B cell (primary cell): ENCODE data around the gene KPNA6. TPM values are rescaled to one million over a fixed set of nuclear protein-coding genes. Genes with fewer than 3 reads are reported as not detected.
"Not testable (repeated sequence)": the region's sequence is repeated elsewhere in the genome, so short reads cannot be mapped to it uniquely, and the experiment has no call there.

Source experiments
- ATAC-seq: fragments of 200-7000 bp; cut with Tn5 transposase; one replicate; pipeline ENCODE4 v1.10.0; 2021; ENCODE audit warnings: low read depth, mild to moderate bottlenecking, moderate number of reproducible peaks, moderate library complexity
- CTCF ChIA-PET: fragments of 350-600 bp; sonication (Branson Sonifier 250); formaldehyde crosslinking; loops from one replicate; lab custom pipeline; 2021; ENCODE audit warnings: antibody characterized with exemption, inconsistent platforms; lab: Charles Lee
- POLR2A ChIA-PET: fragments of 350-600 bp; sonication (Branson Sonifier 250); formaldehyde crosslinking; loops from one replicate; lab custom pipeline; 2021; ENCODE audit warnings: antibody characterized with exemption; lab: Charles Lee
- DNase-seq: peaks from one replicate; pipeline ENCODE4 v3.0.0; 2013
- H2AFZ ChIP-seq: 2 replicates; pipeline ENCODE4 v1.6.1; 2012; ENCODE audit warnings: mild to moderate bottlenecking, low read depth, low read length; ENCODE audit not compliant: insufficient read depth, poor library complexity, severe bottlenecking
- H3K27ac ChIP-seq, 2 donors: 1 replicate in 1 of 2; 2 replicates in 1 of 2; pipeline ENCODE4 v1.5.1; 2012 to 2013; ENCODE audit warnings: low read length in 2 of 2, mild to moderate bottlenecking in 2 of 2, moderate library complexity in 1 of 2
- H3K27me3 ChIP-seq, 4 experiments: fragments of 200-600 bp in 1 of 4; sonication (generic) in 1 of 4; replicated peaks in 1 of 4; 1 replicate in 2 of 4; 2 replicates in 2 of 4; pipeline versions ENCODE4 v1.6.1 to v1.7.0; 2013 to 2016; ENCODE audit warnings: low read length in 3 of 4, mild to moderate bottlenecking in 2 of 4, mixed read lengths in 1 of 4, moderate library complexity in 1 of 4; ENCODE audit not compliant: insufficient read depth in 4 of 4, control insufficient read depth in 3 of 4; ENCODE audit errors: control extremely low read depth in 1 of 4
- H3K36me3 ChIP-seq, 2 experiments: replicated peaks in 1 of 2; 1 replicate in 1 of 2; 2 replicates in 1 of 2; pipeline versions ENCODE4 v1.6.1 to v1.7.1; 2013; ENCODE audit warnings: low read length in 1 of 2; ENCODE audit not compliant: insufficient read depth in 2 of 2, control insufficient read depth in 1 of 2; ENCODE audit errors: control extremely low read depth in 1 of 2, extremely low read depth in 1 of 2
- H3K4me1 ChIP-seq, 2 donors: fragments of 200-600 bp in 1 of 2; sonication (generic) in 1 of 2; 1 replicate in 1 of 2; 2 replicates in 1 of 2; pipeline versions ENCODE4 v1.5.1 to v1.6.1; 2013 to 2017; ENCODE audit warnings: low read length in 2 of 2; ENCODE audit not compliant: control insufficient read depth in 2 of 2, insufficient read depth in 2 of 2
- H3K4me2 ChIP-seq: replicated peaks from 2 replicates; pipeline ENCODE3; 2012; ENCODE audit warnings: mild to moderate bottlenecking, low read depth, low read length; ENCODE audit not compliant: poor library complexity, severe bottlenecking
- H3K4me3 ChIP-seq, 5 experiments: fragments of 200-600 bp in 1 of 5; sonication (generic) in 1 of 5; 1 replicate in 3 of 5; 2 replicates in 2 of 5; pipeline versions ENCODE4 v1.5.1 to v1.7.0; 2011 to 2016; ENCODE audit warnings: low read length in 4 of 5, mild to moderate bottlenecking in 4 of 5, low read depth in 2 of 5, control low read depth in 1 of 5, moderate library complexity in 1 of 5; ENCODE audit not compliant: insufficient read depth in 1 of 5; ENCODE audit errors: control extremely low read depth in 1 of 5, extremely low read depth in 1 of 5
- H3K79me2 ChIP-seq: fragments of 200-600 bp; sonication (generic); one replicate; pipeline ENCODE4 v1.6.0; 2016; ENCODE audit warnings: low read length; ENCODE audit not compliant: control insufficient read depth, insufficient read depth
- H3K9ac ChIP-seq: fragments of 200-600 bp; sonication (generic); 2 replicates; pipeline ENCODE4 v1.6.1; 2017; ENCODE audit warnings: mild to moderate bottlenecking, low read length, moderate library complexity
- H3K9me3 ChIP-seq, 3 donors: one replicate each; pipeline versions ENCODE4 v1.6.1 to v1.7.1; 2013; ENCODE audit warnings: low read length in 2 of 3; ENCODE audit not compliant: control insufficient read depth in 2 of 3, insufficient read depth in 1 of 3; ENCODE audit errors: control extremely low read depth in 1 of 3
- H4K20me1 ChIP-seq: 2 replicates; pipeline ENCODE4 v1.6.0; 2012; ENCODE audit warnings: mild to moderate bottlenecking, low read length; ENCODE audit not compliant: insufficient read depth, control insufficient read depth, poor library complexity, severe bottlenecking
- H3K27ac Mint-ChIP-seq: one replicate; pipeline ENCODE4 v1.8.0; 2021; ENCODE audit warnings: mixed read lengths
- H3K27me3 Mint-ChIP-seq: one replicate; pipeline ENCODE4 v1.8.0; 2021; ENCODE audit warnings: mixed read lengths
- H3K4me1 Mint-ChIP-seq: one replicate; pipeline ENCODE4 v1.8.0; 2021; ENCODE audit warnings: mixed read lengths
- H3K4me3 Mint-ChIP-seq: one replicate; pipeline ENCODE4 v1.8.0; 2021; ENCODE audit warnings: mixed read lengths
- H3K9me3 Mint-ChIP-seq: one replicate; pipeline ENCODE4 v1.8.0; 2022; ENCODE audit warnings: mixed read lengths; ENCODE audit not compliant: insufficient read depth
- CTCF ChIP-seq: fragments of 200-600 bp; IDR thresholded peaks from one replicate; pipeline ENCODE4 v1.8.0; 2022; ENCODE audit warnings: antibody characterized with exemption, mild to moderate bottlenecking
- EZH2 ChIP-seq: IDR thresholded peaks from 2 replicates; pipeline ENCODE4 v1.6.1; 2012; ENCODE audit warnings: borderline replicate concordance, low read depth, mild to moderate bottlenecking, moderate library complexity, low read length; ENCODE audit not compliant: insufficient read depth, poor library complexity, severe bottlenecking
- WGBS: methylation state at CpG from one replicate; pipeline ENCODE4 v1.1.5; 2013; ENCODE audit warnings: missing lambda C conversion rate; ENCODE audit not compliant: insufficient coverage; 5-methylcytosine and 5-hydroxymethylcytosine counted together
- intact Hi-C: fragments of 100-400 bp; cut with micrococcal nuclease; formaldehyde crosslinking; loops from one replicate; pipeline ENCODE4 v1.10.0; 2022
- polyA plus RNA-seq: library from polyadenylated mRNA; depleted of rRNA; stranded (reverse); fragments of >200 nt; gene quantifications from 2 replicates; pipeline ENCODE4 v1.2.3, GENCODE V29; 2012
- total RNA-seq, 2 donors: library from RNA; stranded (reverse); fragments of 120-200 nt in 1 of 2; gene quantifications; 1 replicate in 1 of 2; 2 replicates in 1 of 2; pipeline versions ENCODE4 v1.2.3 to v1.2.4, GENCODE V29; 2013 to 2022

The KPNA6 gene
- total and polyA plus RNA-seq, 2 donors (not counting 1 experiment from before 2014, with no cell fraction given): 14.0 to 49.9 TPM

GRCh38 chr1:32063261-32063681 is 44.6 kb upstream of the KPNA6 start:
- H3K4me1 ChIP-seq: peaks cover 8 to 11% of the 10 kb centered on the region in 2 donors
- no peaks in the 10 kb centered on the region for H3K9me3 Mint-ChIP-seq
- ChIA-PET POLR2A (no interaction called here), CTCF (interaction anchor here (0.6 to 2.8 kb wide), 20 partner anchors 9 to 398 kb away, joined by 3 to 15 read pairs (median 4); partner anchors contain the start of gene TMEM39B)
- H3K9me3 ChIP-seq: no peaks in the 10 kb centered on the region
- no peak overlapping the region for H3K27ac ChIP-seq
- TF ChIP-seq EZH2: no peak
- peak; percentile 70 for TF ChIP-seq CTCF
- DNase-seq: peak; percentile 56
- no peaks in the 10 kb centered on the region for H4K20me1 ChIP-seq
- no peak overlapping the region for H3K4me2 ChIP-seq
- H3K27me3 Mint-ChIP-seq: no peaks in the 10 kb centered on the region
- no CpG with 5 or more reads among the region's 1 CpG for WGBS
- no peak overlapping the region for H3K9ac ChIP-seq
- no peak overlapping the region for H2AFZ ChIP-seq
- no peak overlapping the region for H3K27ac Mint-ChIP-seq
- no peak overlapping the region for H3K4me3 Mint-ChIP-seq
- peaks cover 5% of the 10 kb centered on the region for H3K4me1 Mint-ChIP-seq
- H3K4me3 ChIP-seq: no peak overlapping the region
- H3K36me3 ChIP-seq: peaks cover 2 to 25% of the 10 kb centered on the region in 2 experiments
- ATAC-seq: peak; percentile 53
- H3K27me3 ChIP-seq: no peaks in the 10 kb centered on the region
- intact Hi-C loops: loop anchor here (1.0 to 2.0 kb wide), 4 partner anchors 9 to 400 kb away; partner anchors contain the start of gene TMEM39B
- H3K79me2 ChIP-seq: no peaks in the 10 kb centered on the region

- DNase-seq, intact Hi-C loops, H3K27me3 ChIP-seq, ATAC-seq, H3K27me3 Mint-ChIP-seq, H3K4me3 Mint-ChIP-seq, H3K36me3 ChIP-seq, H3K4me3 ChIP-seq, H3K9ac ChIP-seq, H3K27ac Mint-ChIP-seq, H2AFZ ChIP-seq, H3K4me1 Mint-ChIP-seq, H3K9me3 Mint-ChIP-seq, H4K20me1 ChIP-seq, H3K9me3 ChIP-seq, H3K79me2 ChIP-seq: not testable (repeated sequence)
- CTCF ChIA-PET: interaction anchor here (1.1 to 1.2 kb wide), 3 partner anchors 15 to 42 kb away, joined by 3 to 4 read pairs (median 4); partner anchors contain the start of gene KPNA6
- 77% methylated on average over 8 of the region's 21 CpGs for WGBS
- Histone ChIP-seq H3K4me1 (peaks cover 8 to 11% of the 10 kb centered on the region in 2 donors), H3K4me2 (peak overlapping the region; percentile 43), H3K27ac (peak overlapping the region in 1 of 2 donors; percentile 39)
- POLR2A ChIA-PET: interaction anchor here (0.7 kb wide), 2 partner anchors 157 to 684 kb away, joined by 3 to 4 read pairs; no protein-coding TSS in a partner anchor
Measured at GRCh38 chr1:32065613-32066488, 42.0 kb upstream of the KPNA6 start.
